Suprapubic skin (tissue), 3 donors: ENCODE results near the gene NOVA2.

ENCODE experiments used
- POLR2AphosphoS5 ChIP-seq, 3 donors: sonication (generic); formaldehyde crosslinking; IDR thresholded peaks; one replicate each; pipeline ENCODE4 v1.6.1; 2017; ENCODE audit warnings: antibody characterized with exemption in 3 of 3
- TF ChIP-seq, protein P1 (sequence below), 2 donors: fragments of 200-600 bp in 1 of 2; fragments of 450-650 bp in 1 of 2; sonication (generic) in 1 of 2; IDR thresholded peaks; one replicate each; pipeline ENCODE4 v1.5.1; 2016 to 2019; ENCODE audit warnings: antibody characterized with exemption in 2 of 2, mild to moderate bottlenecking in 1 of 2, moderate library complexity in 1 of 2

GRCh38 chr19:45962021-45962420 is 11.6 kb downstream of the NOVA2 start:
- TF ChIP-seq, protein P1, sequence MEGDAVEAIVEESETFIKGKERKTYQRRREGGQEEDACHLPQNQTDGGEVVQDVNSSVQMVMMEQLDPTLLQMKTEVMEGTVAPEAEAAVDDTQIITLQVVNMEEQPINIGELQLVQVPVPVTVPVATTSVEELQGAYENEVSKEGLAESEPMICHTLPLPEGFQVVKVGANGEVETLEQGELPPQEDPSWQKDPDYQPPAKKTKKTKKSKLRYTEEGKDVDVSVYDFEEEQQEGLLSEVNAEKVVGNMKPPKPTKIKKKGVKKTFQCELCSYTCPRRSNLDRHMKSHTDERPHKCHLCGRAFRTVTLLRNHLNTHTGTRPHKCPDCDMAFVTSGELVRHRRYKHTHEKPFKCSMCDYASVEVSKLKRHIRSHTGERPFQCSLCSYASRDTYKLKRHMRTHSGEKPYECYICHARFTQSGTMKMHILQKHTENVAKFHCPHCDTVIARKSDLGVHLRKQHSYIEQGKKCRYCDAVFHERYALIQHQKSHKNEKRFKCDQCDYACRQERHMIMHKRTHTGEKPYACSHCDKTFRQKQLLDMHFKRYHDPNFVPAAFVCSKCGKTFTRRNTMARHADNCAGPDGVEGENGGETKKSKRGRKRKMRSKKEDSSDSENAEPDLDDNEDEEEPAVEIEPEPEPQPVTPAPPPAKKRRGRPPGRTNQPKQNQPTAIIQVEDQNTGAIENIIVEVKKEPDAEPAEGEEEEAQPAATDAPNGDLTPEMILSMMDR (IDR thresholded peaks at IDR 0.05) = no peak
- TF ChIP-seq POLR2AphosphoS5 (IDR thresholded peaks at IDR 0.05) = no peak
